H1 (cell line): ENCODE data around the gene PDE4D. TPM values are rescaled to one million over a fixed set of nuclear protein-coding genes. Genes with fewer than 3 reads are reported as not detected.

Experiments used
- CTCF ChIA-PET: fragments of 300-600 bp; sonication (Branson Sonifier 250); formaldehyde crosslinking; loops from one replicate; lab custom pipeline; 2021; ENCODE audit not compliant: partially characterized antibody; lab: Charles Lee
- POLR2A ChIA-PET: fragments of 300-600 bp; sonication (Branson Sonifier 250); formaldehyde crosslinking; loops from one replicate; lab custom pipeline; 2021; ENCODE audit warnings: inconsistent platforms; ENCODE audit not compliant: partially characterized antibody; lab: Charles Lee
- DNase-seq, 2 experiments: peaks; one replicate each; pipeline versions ENCODE4 v3.0.0 to v3.0.0-alpha.2; 2010 to 2022; ENCODE audit warnings: low spot score in 2 of 2, low read depth in 1 of 2, mixed read lengths in 1 of 2
- FAIRE-seq: peaks from 2 replicates; lab custom pipeline; 2011; peaks lifted over from hg19 to GRCh38; lab: Jason Lieb, UNC
- H2AFZ ChIP-seq: 2 replicates; pipeline ENCODE4 v1.8.1; 2012; ENCODE audit warnings: low read length, inconsistent platforms
- H2AK5ac ChIP-seq: 2 replicates; pipeline ENCODE4 v1.6.1; 2013; ENCODE audit warnings: low read depth, low read length
- H2BK120ac ChIP-seq: replicated peaks from 2 replicates; pipeline ENCODE3; 2013; ENCODE audit warnings: low read depth, low read length, inconsistent platforms
- H2BK12ac ChIP-seq: 2 replicates; pipeline ENCODE4 v1.6.1; 2013; ENCODE audit warnings: low read depth, low read length
- H2BK15ac ChIP-seq: 2 replicates; pipeline ENCODE4 v1.6.1; 2013; ENCODE audit warnings: low read length
- H2BK20ac ChIP-seq: 2 replicates; pipeline ENCODE4 v1.6.1; 2013; ENCODE audit warnings: low read length
- H2BK5ac ChIP-seq: 2 replicates; pipeline ENCODE4 v1.6.1; 2013; ENCODE audit warnings: low read depth, low read length
- H3K14ac ChIP-seq: 2 replicates; pipeline ENCODE4 v1.6.1; 2013; ENCODE audit warnings: inconsistent platforms; ENCODE audit not compliant: insufficient read length
- H3K18ac ChIP-seq: 2 replicates; pipeline ENCODE4 v1.6.1; 2013; ENCODE audit warnings: low read length; ENCODE audit errors: extremely low read depth
- H3K23ac ChIP-seq: 2 replicates; pipeline ENCODE4 v1.6.1; 2013; ENCODE audit warnings: inconsistent platforms; ENCODE audit not compliant: insufficient read length
- H3K23me2 ChIP-seq: 2 replicates; pipeline ENCODE4 v1.6.1; 2013; ENCODE audit warnings: low read depth, low read length
- H3K27ac ChIP-seq: 2 replicates; pipeline ENCODE4 v1.6.1; 2011; ENCODE audit warnings: low read depth, low read length, inconsistent platforms
- H3K27me3 ChIP-seq, 4 experiments: replicated peaks in 1 of 4; 1 replicate in 1 of 4; 2 replicates in 3 of 4; pipeline versions ENCODE4 v1.6.1 to v1.8.1; 2011 to 2013; ENCODE audit warnings: low read length in 3 of 4, mild to moderate bottlenecking in 3 of 4, inconsistent platforms in 2 of 4, mixed read lengths in 2 of 4, moderate library complexity in 1 of 4; ENCODE audit not compliant: control insufficient read depth in 3 of 4, insufficient read depth in 3 of 4; ENCODE audit errors: extremely low read depth in 1 of 4
- H3K36me3 ChIP-seq, 4 experiments: 2 replicates each; pipeline versions ENCODE4 v1.6.1 to v1.8.1; 2011 to 2013; ENCODE audit warnings: mild to moderate bottlenecking in 4 of 4, low read length in 3 of 4, moderate library complexity in 2 of 4, control low read depth in 1 of 4, inconsistent platforms in 1 of 4; ENCODE audit not compliant: insufficient read depth in 4 of 4, control insufficient read depth in 2 of 4
- H3K4ac ChIP-seq: replicated peaks from 2 replicates; pipeline ENCODE3; 2013; ENCODE audit warnings: low read length, low read depth, mixed read lengths, inconsistent platforms; ENCODE audit not compliant: insufficient read length
- H3K4me1 ChIP-seq, 4 experiments: replicated peaks in 1 of 4; 1 replicate in 1 of 4; 2 replicates in 3 of 4; pipeline versions ENCODE4 v1.6.1 to v1.8.1; 2011 to 2013; ENCODE audit warnings: low read length in 3 of 4, inconsistent platforms in 2 of 4, mixed read lengths in 1 of 4; ENCODE audit not compliant: insufficient read depth in 4 of 4, control insufficient read depth in 3 of 4
- H3K4me2 ChIP-seq, 2 experiments: 2 replicates each; pipeline versions ENCODE4 v1.6.1 to v1.8.1; 2011 to 2013; ENCODE audit warnings: low read depth in 2 of 2, low read length in 2 of 2, control low read depth in 1 of 2, inconsistent platforms in 1 of 2, mild to moderate bottlenecking in 1 of 2; ENCODE audit not compliant: insufficient read depth in 1 of 2
- H3K4me3 ChIP-seq, 4 experiments: fragments of 200-600, 300-600 bp in 1 of 4; sonication (generic), shearing (Covaris generic), sonication (Bioruptor Twin) in 1 of 4; 2 replicates each; pipeline versions ENCODE4 v1.5.1 to v1.8.1; 2011 to 2016; ENCODE audit warnings: low read length in 4 of 4, low read depth in 3 of 4, control low read depth in 2 of 4, inconsistent platforms in 2 of 4, mild to moderate bottlenecking in 2 of 4, mixed read lengths in 1 of 4, moderate library complexity in 1 of 4; ENCODE audit not compliant: insufficient read depth in 2 of 4; ENCODE audit errors: extremely low read depth in 1 of 4
- H3K56ac ChIP-seq: replicated peaks from 2 replicates; pipeline ENCODE3; 2013; ENCODE audit warnings: low read depth, mild to moderate bottlenecking, mixed read lengths, low read length, inconsistent platforms; ENCODE audit not compliant: insufficient read length
- H3K79me1 ChIP-seq: 2 replicates; pipeline ENCODE4 v1.6.1; 2013; ENCODE audit warnings: low read depth, low read length, control low read depth
- H3K79me2 ChIP-seq, 2 experiments: 2 replicates each; pipeline versions ENCODE4 v1.6.1 to v1.8.1; 2012 to 2013; ENCODE audit warnings: low read length in 2 of 2, mild to moderate bottlenecking in 2 of 2, inconsistent platforms in 1 of 2; ENCODE audit not compliant: insufficient read depth in 2 of 2, control insufficient read depth in 1 of 2
- H3K9ac ChIP-seq, 4 experiments: replicated peaks in 1 of 4; 1 replicate in 1 of 4; 2 replicates in 3 of 4; pipeline versions ENCODE4 v1.6.1 to v1.8.1; 2011 to 2013; ENCODE audit warnings: low read depth in 3 of 4, low read length in 3 of 4, control low read depth in 2 of 4, mild to moderate bottlenecking in 2 of 4, moderate library complexity in 2 of 4, inconsistent platforms in 1 of 4; ENCODE audit errors: extremely low read depth in 1 of 4
- H3K9me3 ChIP-seq, 2 experiments: 2 replicates each; pipeline versions ENCODE4 v1.6.1 to v1.8.1; 2012 to 2013; ENCODE audit warnings: mild to moderate bottlenecking in 2 of 2, moderate library complexity in 2 of 2, control low read depth in 1 of 2, inconsistent platforms in 1 of 2, low read depth in 1 of 2, low read length in 1 of 2, mixed read lengths in 1 of 2; ENCODE audit not compliant: insufficient read depth in 2 of 2
- H4K20me1 ChIP-seq, 2 experiments: replicated peaks in 1 of 2; 2 replicates each; pipeline versions ENCODE3 to v1.8.1; 2011 to 2013; ENCODE audit warnings: inconsistent platforms in 2 of 2, low read length in 2 of 2, mild to moderate bottlenecking in 1 of 2; ENCODE audit not compliant: insufficient read depth in 2 of 2, control insufficient read depth in 1 of 2
- H4K5ac ChIP-seq: 2 replicates; pipeline ENCODE4 v1.6.1; 2013; ENCODE audit warnings: low read length, low read depth, mixed read lengths, inconsistent platforms; ENCODE audit not compliant: insufficient read length
- H4K8ac ChIP-seq: 2 replicates; pipeline ENCODE4 v1.8.0; 2013; ENCODE audit warnings: mild to moderate bottlenecking, moderate library complexity, low read length, inconsistent platforms; ENCODE audit not compliant: insufficient read depth; ENCODE audit errors: extremely low read depth
- H4K91ac ChIP-seq: replicated peaks from 2 replicates; pipeline ENCODE3; 2013; ENCODE audit warnings: low read length, mixed read lengths, inconsistent platforms; ENCODE audit not compliant: insufficient read length
- BRCA1 ChIP-seq: IDR thresholded peaks from 2 replicates; pipeline ENCODE4 v1.6.1; 2012; ENCODE audit warnings: low read depth, low read length, improper control_type of control experiment
- CBX5 ChIP-seq: fragments of 300-800, 300-1000 bp; sonication (generic); IDR thresholded peaks from 2 replicates; pipeline ENCODE4 v1.7.1; 2016; ENCODE audit warnings: antibody characterized with exemption, low read length, low read depth
- KDM1A ChIP-seq: fragments of 200-600, 300-600 bp; sonication (generic); IDR thresholded peaks from 2 replicates; pipeline ENCODE4 v1.7.1; 2016; ENCODE audit warnings: mild to moderate bottlenecking, low read length, borderline replicate concordance
- KDM5A ChIP-seq: fragments of 200-600 bp; IDR thresholded peaks from 2 replicates; pipeline ENCODE4 v1.7.1; 2012; ENCODE audit warnings: mild to moderate bottlenecking, low read length, inconsistent platforms, mixed read lengths
- MAFK ChIP-seq: IDR thresholded peaks from 2 replicates; pipeline ENCODE4 v1.6.1; 2012; ENCODE audit warnings: low read depth, mild to moderate bottlenecking, improper control_type of control experiment, low read length
- MAX ChIP-seq: IDR thresholded peaks from 2 replicates; pipeline ENCODE4 v1.6.1; 2012; ENCODE audit warnings: inconsistent platforms
- RBBP5 ChIP-seq: IDR thresholded peaks from 2 replicates; pipeline ENCODE4 v1.7.1; 2012; ENCODE audit warnings: low read depth, mild to moderate bottlenecking, inconsistent platforms, low read length, moderate library complexity, borderline replicate concordance
- SP4 ChIP-seq: IDR thresholded peaks from 2 replicates; pipeline ENCODE4 v1.6.1; 2012; ENCODE audit warnings: low read length, inconsistent platforms
- TAF1 ChIP-seq: IDR thresholded peaks from 2 replicates; pipeline ENCODE4 v1.6.1; 2011; ENCODE audit warnings: mild to moderate bottlenecking, low read depth, low read length
- TAF7 ChIP-seq: optimal IDR thresholded peaks from 2 replicates; pipeline ENCODE3; 2011; ENCODE audit warnings: low read depth, mild to moderate bottlenecking, inconsistent platforms, low read length, moderate library complexity, borderline replicate concordance
- TBP ChIP-seq: IDR thresholded peaks from 2 replicates; pipeline ENCODE4 v1.6.1; 2011; ENCODE audit warnings: low read depth, low read length, improper control_type of control experiment
- TEAD4 ChIP-seq: IDR thresholded peaks from 2 replicates; pipeline ENCODE4 v1.6.1; 2012; ENCODE audit warnings: low read depth, low read length, inconsistent platforms, mixed read lengths
- USF2 ChIP-seq: IDR thresholded peaks from 2 replicates; pipeline ENCODE4 v1.6.1; 2011; ENCODE audit warnings: low read length, improper control_type of control experiment
- WGBS, 2 experiments: shearing (Covaris generic) in 1 of 2; methylation state at CpG; one replicate each; pipeline versions ENCODE4 v1.1.6 to v1.1.7; 2013 to 2015; ENCODE audit warnings: low lambda C conversion rate in 2 of 2, mixed read lengths in 2 of 2, inconsistent platforms in 1 of 2, low coverage in 1 of 2, missing lambda C conversion rate in 1 of 2; ENCODE audit not compliant: insufficient replicate concordance in 2 of 2, insufficient coverage in 1 of 2, insufficient read length in 1 of 2; ENCODE audit errors: extremely low coverage in 1 of 2, missing lambda C conversion rate in 1 of 2; 5-methylcytosine and 5-hydroxymethylcytosine counted together
- polyA plus RNA-seq, 7 experiments: library from polyadenylated mRNA; depleted of rRNA in 3 of 7; stranded (reverse) in 5 of 7; unstranded in 2 of 7; fragments of >200 nt in 5 of 7; fragments of 200-250 nt in 2 of 7; gene quantifications; 1 replicate in 5 of 7; 2 replicates in 1 of 7; 4 replicates in 1 of 7; pipeline versions ENCODE4 v1.2.1 to v1.2.3, GENCODE V29; 2011 to 2013; ENCODE audit warnings: missing spikeins in 2 of 7, mixed read lengths in 2 of 7
- total RNA-seq: library from RNA; stranded (reverse); fragmentation: NEBNext Ultra II Directional; extraction: Animal tissue kit (Norgen Biotek cat#: 25700); gene quantifications from 2 replicates; pipeline ENCODE4 v1.2.1, GENCODE V29; 2021

Gene PDE4D
- total and polyA plus RNA-seq, 2 of the 8 experiments (the other 6 are each of a cell fraction or from before 2014, with no cell fraction given), result 2.3 to 3.7 TPM

DNA sequence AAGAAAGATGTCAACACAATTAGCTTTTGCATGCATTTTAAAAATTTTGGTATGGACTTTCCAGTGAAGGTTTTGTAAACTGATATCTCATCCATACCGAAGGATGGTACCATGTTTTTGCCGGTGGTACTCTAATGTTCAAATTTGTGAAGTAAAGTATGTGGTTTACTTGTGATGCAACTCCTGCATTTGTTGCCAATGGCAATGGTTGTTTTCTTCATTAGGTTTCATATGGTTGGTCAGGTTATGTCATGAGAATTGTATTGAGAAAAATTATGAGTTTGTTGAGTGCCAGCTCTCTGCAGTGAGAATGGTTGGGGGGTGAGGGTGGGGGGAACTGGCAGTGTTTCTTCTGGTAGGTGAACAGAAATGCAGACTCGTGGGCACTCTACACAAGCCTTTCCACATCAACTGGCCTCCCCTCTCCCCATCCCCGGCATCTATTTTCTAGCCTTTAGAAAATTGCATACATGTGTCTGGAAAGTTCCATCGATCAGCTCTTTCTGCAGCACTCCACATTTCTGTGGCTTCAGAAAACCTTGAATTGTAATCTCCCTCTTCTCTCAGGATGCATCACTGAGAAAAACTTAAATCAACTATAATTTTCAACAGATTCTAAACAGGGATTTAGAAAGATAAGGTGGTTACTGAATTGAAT is 107.7 kb downstream of the PDE4D start:
- Histone ChIP-seq H4K20me1 (no peaks in the 10 kb centered on the region), H2BK15ac (no peak overlapping the region), H3K23me2 (no peaks in the 10 kb centered on the region), H3K4me1 (peaks cover 0 to 4% (median 0%) of the 10 kb centered on the region in 4 experiments; a peak in 1 of 7 replicates), H3K14ac (no peak overlapping the region), H2BK12ac (no peak overlapping the region), H3K18ac (no peak overlapping the region), H4K91ac (no peak overlapping the region), H3K9me3 (no peaks in the 10 kb centered on the region), H3K4me2 (no peak overlapping the region), H4K8ac (no peak overlapping the region), H4K5ac (no peak overlapping the region), H2AK5ac (no peak overlapping the region), H3K36me3 (no peaks in the 10 kb centered on the region), H3K4me3 (no peak overlapping the region), H2BK120ac (no peak overlapping the region), H3K56ac (no peak overlapping the region), H2BK20ac (no peak overlapping the region), H3K79me2 (no peaks in the 10 kb centered on the region), H3K27me3 (no peaks in the 10 kb centered on the region), H2AFZ (no peak overlapping the region), H3K27ac (no peak overlapping the region), H3K4ac (no peak overlapping the region), H3K79me1 (no peaks in the 10 kb centered on the region), H3K23ac (no peak overlapping the region), H2BK5ac (no peak overlapping the region), H3K9ac (no peak overlapping the region)
- ChIA-PET CTCF (interaction anchor here (0.6 to 2.0 kb wide), 3 partner anchors 14 to 573 kb away, joined by 3 to 5 read pairs (median 3); no protein-coding TSS in a partner anchor), POLR2A (no interaction called here)
- WGBS, 2 experiments, result 95% methylated on average over 5 of the region's 5 CpGs; no CpG with 5 or more reads in 1 of the 2 experiments
- DNase-seq (no peak), FAIRE-seq (no peak)
- TF ChIP-seq MAX (no peak), RBBP5 (no peak), SP4 (no peak), USF2 (no peak), TAF1 (no peak), MAFK (no peak), BRCA1 (no peak), CBX5 (no peak), KDM1A (no peak), TEAD4 (no peak), TBP (no peak), KDM5A (no peak), TAF7 (no peak)
